K562 (cell line): ENCODE data around the gene PCDHGB5. TPM values are rescaled to one million over a fixed set of nuclear protein-coding genes. Genes with fewer than 3 reads are reported as not detected.

Source experiments
- ATAC-seq: fragments of 200-7000 bp; cut with Tn5 transposase; 3 replicates; pipeline ENCODE4 v1.9.1; 2020; ENCODE audit warnings: moderate library complexity
- BruUV-seq: library from RNA; stranded (reverse); fragments of 400-500 nt; replicated peaks from 2 replicates; lab custom pipeline; 2021; lab: Mats Ljungman, UMichigan
- CTCF ChIA-PET: fragments of 300-600 bp; formaldehyde crosslinking; extraction: SDS; loops from one replicate; lab custom pipeline; 2021; ENCODE audit warnings: low intra/inter-chr PET ratio; lab: Yijun Ruan, JAX
- POLR2A ChIA-PET: fragments of 300-600, 350-650 bp; sonication (Branson Sonifier 250); formaldehyde crosslinking; extraction: SDS; loops from one replicate; lab custom pipeline; 2021; ENCODE audit warnings: antibody characterized with exemption, inconsistent platforms; lab: Yijun Ruan, JAX
- DNase-seq, 4 experiments: peaks; one replicate each; pipeline versions ENCODE4 v3.0.0 to v3.0.0-alpha.2; 2011 to 2018; ENCODE audit warnings: low spot score in 3 of 4, mixed read lengths in 3 of 4; ENCODE audit errors: extremely low read depth in 1 of 4
- FAIRE-seq: peaks from 2 replicates; lab custom pipeline; 2011; peaks lifted over from hg19 to GRCh38; lab: Jason Lieb, UNC
- H2AFZ ChIP-seq: 2 replicates; pipeline ENCODE4 v1.6.0; 2011; ENCODE audit warnings: low read depth, low read length, control low read depth, inconsistent platforms
- H3K27ac ChIP-seq: fragments of 200-600 bp; 3 replicates; pipeline ENCODE4 v1.8.0; 2011; ENCODE audit warnings: low read depth, mild to moderate bottlenecking, control low read depth, inconsistent platforms, low read length, moderate library complexity, mixed read lengths; ENCODE audit errors: extremely low read depth
- H3K27me3 ChIP-seq, 2 experiments: fragments of 300-600 bp in 1 of 2; 2 replicates in 1 of 2; 3 replicates in 1 of 2; pipeline versions ENCODE4 v1.6.0 to v1.8.0; 2011; ENCODE audit warnings: inconsistent platforms in 2 of 2, low read length in 2 of 2, mild to moderate bottlenecking in 1 of 2, mixed read lengths in 1 of 2, moderate library complexity in 1 of 2; ENCODE audit not compliant: control insufficient read depth in 2 of 2, insufficient read depth in 2 of 2
- H3K36me3 ChIP-seq: fragments of 300-600 bp; 3 replicates; pipeline ENCODE4 v1.8.0; 2011; ENCODE audit warnings: mild to moderate bottlenecking, low read length, inconsistent platforms; ENCODE audit not compliant: control insufficient read depth, insufficient read depth
- H3K4me1 ChIP-seq, 2 experiments: fragments of 200-600 bp in 1 of 2; replicated peaks in 1 of 2; 2 replicates in 1 of 2; 3 replicates in 1 of 2; pipeline versions ENCODE4 v1.5.1 to v1.8.0; 2011; ENCODE audit warnings: inconsistent platforms in 2 of 2, low read length in 2 of 2, mild to moderate bottlenecking in 1 of 2, mixed read lengths in 1 of 2, moderate library complexity in 1 of 2; ENCODE audit not compliant: control insufficient read depth in 2 of 2, insufficient read depth in 2 of 2
- H3K4me2 ChIP-seq: 2 replicates; pipeline ENCODE4 v1.6.1; 2011; ENCODE audit warnings: low read length, control low read depth, inconsistent platforms, mixed read lengths; ENCODE audit not compliant: insufficient read depth
- H3K4me3 ChIP-seq: fragments of 200-600 bp; sonication (generic), shearing (Covaris generic); 2 replicates; pipeline ENCODE4 v1.5.1; 2016; ENCODE audit warnings: control low read depth, inconsistent platforms
- H3K79me2 ChIP-seq: fragments of 200-600 bp; 3 replicates; pipeline ENCODE4 v1.8.0; 2011; ENCODE audit warnings: low read length, inconsistent platforms; ENCODE audit not compliant: control insufficient read depth, insufficient read depth
- H3K9ac ChIP-seq, 2 experiments: 2 replicates each; pipeline versions ENCODE4 v1.6.0 to v1.6.1; 2011; ENCODE audit warnings: low read depth in 2 of 2, low read length in 2 of 2, control low read depth in 1 of 2, inconsistent platforms in 1 of 2, mild to moderate bottlenecking in 1 of 2, mixed read lengths in 1 of 2; ENCODE audit not compliant: insufficient read depth in 1 of 2
- H3K9me1 ChIP-seq: one replicate; pipeline ENCODE4 v1.6.0; 2011; ENCODE audit warnings: inconsistent platforms, mild to moderate bottlenecking, low read length, moderate library complexity; ENCODE audit not compliant: control insufficient read depth, insufficient read depth
- H3K9me3 ChIP-seq: replicated peaks from 2 replicates; pipeline ENCODE4 v1.5.1; 2011; ENCODE audit warnings: low read depth, low read length, inconsistent platforms; ENCODE audit not compliant: control insufficient read depth, insufficient read depth
- H4K20me1 ChIP-seq: replicated peaks from 2 replicates; pipeline ENCODE4 v1.6.1; 2011; ENCODE audit warnings: low read length, inconsistent platforms, mixed read lengths; ENCODE audit not compliant: control insufficient read depth, insufficient read depth
- CEBPB ChIP-seq: fragments of 450-650 bp; IDR thresholded peaks from 2 replicates; pipeline ENCODE4 v1.6.1; 2016; ENCODE audit warnings: missing genetic modification characterization, missing compliant biosample characterization
- CREB5 ChIP-seq: fragments of 250-450 bp; sonication (Bioruptor Pico); IDR thresholded peaks from 2 replicates; pipeline ENCODE4 v1.5.0; 2020; ENCODE audit warnings: mild to moderate bottlenecking
- EGR1 ChIP-seq: fragments of 450-650 bp; conservative IDR thresholded peaks from 2 replicates; pipeline ENCODE4 v1.6.1; 2017; ENCODE audit warnings: mild to moderate bottlenecking
- EP300 ChIP-seq: IDR thresholded peaks from 2 replicates; pipeline ENCODE4 v1.6.1; 2012; ENCODE audit warnings: low read length, improper control_type of control experiment
- KAT7 ChIP-seq: sonication (generic); formaldehyde crosslinking; IDR thresholded peaks from 2 replicates; pipeline ENCODE4 v1.8.0; 2022; ENCODE audit warnings: missing genetic modification reagents, mild to moderate bottlenecking, borderline replicate concordance
- KDM5B ChIP-seq: fragments of 200-600 bp; sonication (generic); IDR thresholded peaks from 2 replicates; pipeline ENCODE4 v1.6.1; 2012; ENCODE audit warnings: low read depth, mild to moderate bottlenecking, moderate library complexity, low read length, control low read depth, inconsistent platforms; ENCODE audit not compliant: insufficient replicate concordance
- NCOA2 ChIP-seq, 2 experiments: fragments of 450-650 bp; IDR thresholded peaks; 2 replicates each; pipeline ENCODE4 v1.6.1; 2018; ENCODE audit warnings: mild to moderate bottlenecking in 2 of 2, moderate library complexity in 1 of 2; ENCODE audit not compliant: partially characterized antibody in 2 of 2
- POLR3A ChIP-seq: IDR thresholded peaks from 2 replicates; pipeline ENCODE4 v1.6.1; 2011; ENCODE audit warnings: borderline replicate concordance, mild to moderate bottlenecking, moderate library complexity; ENCODE audit not compliant: insufficient read length, insufficient read depth; ENCODE audit errors: extremely low read depth
- RBM22 ChIP-seq: fragments of 200-400 bp; formaldehyde crosslinking; IDR thresholded peaks from 2 replicates; pipeline ENCODE4 v1.6.1; 2018; ENCODE audit warnings: low read length, low read depth; ENCODE audit not compliant: poor library complexity, severe bottlenecking
- RBM34 ChIP-seq: fragments of 200-400 bp; formaldehyde crosslinking; IDR thresholded peaks from 2 replicates; pipeline ENCODE4 v1.6.1; 2018; ENCODE audit warnings: low read length, borderline replicate concordance; ENCODE audit not compliant: insufficient read depth
- RFX5 ChIP-seq: IDR thresholded peaks from 2 replicates; pipeline ENCODE4 v1.6.1; 2011; ENCODE audit warnings: low read depth, mild to moderate bottlenecking, improper control_type of control experiment, low read length
- TEAD1 ChIP-seq, 2 experiments: fragments of 450-650 bp in 1 of 2; sonication (generic) in 1 of 2; formaldehyde crosslinking; IDR thresholded peaks; 2 replicates each; pipeline versions ENCODE4 v1.4.0 to v1.8.0; 2020 to 2022; ENCODE audit warnings: mild to moderate bottlenecking in 2 of 2, missing genetic modification reagents in 1 of 2
- ZBTB2 ChIP-seq: fragments of 450-650 bp; IDR thresholded peaks from 2 replicates; pipeline ENCODE4 v1.6.1; 2016; ENCODE audit warnings: antibody characterized with exemption
- ZBTB7A ChIP-seq: IDR thresholded peaks from 2 replicates; pipeline ENCODE4 v1.6.1; 2011; ENCODE audit warnings: low read depth, mild to moderate bottlenecking, low read length, moderate library complexity, borderline replicate concordance; ENCODE audit not compliant: control insufficient read depth
- ZC3H11A ChIP-seq: IDR thresholded peaks from 2 replicates; pipeline ENCODE4 v1.6.1; 2012; ENCODE audit warnings: low read depth, low read length, improper control_type of control experiment
- ZNF121 ChIP-seq: sonication (generic); formaldehyde crosslinking; conservative IDR thresholded peaks from 2 replicates; pipeline ENCODE4 v1.8.0; 2022; ENCODE audit warnings: missing genetic modification reagents
- ZNF124 ChIP-seq: sonication (generic); formaldehyde crosslinking; IDR thresholded peaks from 2 replicates; pipeline ENCODE4 v1.8.1; 2022; ENCODE audit warnings: missing genetic modification reagents
- WGBS: fragments of 100-300 bp; shearing (Covaris generic); methylation state at CpG from one replicate; pipeline ENCODE4 v1.1.6; 2016; ENCODE audit warnings: low coverage, mixed read lengths; ENCODE audit not compliant: insufficient coverage; ENCODE audit errors: missing lambda C conversion rate; 5-methylcytosine and 5-hydroxymethylcytosine counted together
- in situ Hi-C: fragments of 300-500 bp; cut with MboI; formaldehyde crosslinking; loops from 4 replicates; pipeline ENCODE4 v1.15.0; 2018; ENCODE audit warnings: inconsistent platforms, mixed read lengths
- intact Hi-C: fragments of 100-400 bp; cut with micrococcal nuclease; formaldehyde crosslinking; loops from 2 replicates; pipeline ENCODE4 v1.14.2; 2022
- polyA plus RNA-seq, 8 experiments: library from polyadenylated mRNA; depleted of rRNA in 4 of 8; stranded (reverse) in 5 of 8; unstranded in 3 of 8; fragments of >200 nt; fragmentation: Nextera tagmentation in 2 of 8; fragmentation: Illumina TruSeq in 1 of 8; extraction: Ambion mirVana in 2 of 8; extraction: Trizol in 1 of 8; gene quantifications; 2 replicates each; pipeline versions ENCODE4 v1.2.1 to v1.2.3, GENCODE V29; 2011 to 2014; ENCODE audit warnings: inconsistent platforms in 1 of 8, missing spikeins in 1 of 8
- total RNA-seq, 7 experiments: library from RNA; depleted of rRNA in 6 of 7; stranded (reverse); fragments of >200 nt in 6 of 7; fragmentation: Illumina TruSeq in 2 of 7; extraction: Trizol in 2 of 7; gene quantifications; 2 replicates each; pipeline versions ENCODE4 v1.2.1 to v1.2.3, GENCODE V29; 2011 to 2021; ENCODE audit warnings: low replicate concordance in 1 of 7

The PCDHGB5 gene
- total and polyA plus RNA-seq, 9 of the 15 experiments (the other 6 are each of a cell fraction or from before 2014, with no cell fraction given): 0.05 to 0.29 (median 0.12) TPM; not detected in 2

- intact Hi-C loops: loop anchor here (5.0 kb wide), 1 partner anchor 111 kb away; no protein-coding TSS in a partner anchor
These were observed 13.8 kb downstream of the PCDHGB5 start for GRCh38 chr5:141411575-141411974.

More at GRCh38 chr5:141411575-141411974, 13.8 kb downstream of the PCDHGB5 start:
- FAIRE-seq (no peak), ATAC-seq (no peak), DNase-seq (no peak)
- Histone ChIP-seq H3K4me1 (peaks cover 0 to 25% of the 10 kb centered on the region in 2 experiments; a peak in 2 of 5 replicates), H2AFZ (no peak overlapping the region), H3K9me3 (no peaks in the 10 kb centered on the region; the same call in 1 of the 2 replicates), H3K4me3 (no peak overlapping the region), H3K4me2 (no peak overlapping the region), H3K27me3 (peaks cover 7 to 33% of the 10 kb centered on the region in 2 experiments; a peak in 4 of 5 replicates), H3K79me2 (no peaks in the 10 kb centered on the region), H3K9ac (no peak overlapping the region), H4K20me1 (no peaks in the 10 kb centered on the region), H3K9me1 (no peaks in the 10 kb centered on the region), H3K36me3 (no peaks in the 10 kb centered on the region), H3K27ac (no peak overlapping the region)
- WGBS: 0% methylated on average over 3 of the region's 3 CpGs
- in situ Hi-C loops: no loop called here
- no peak for TF ChIP-seq KAT7 (CRISPR knock-in tag)
- no peak for TF ChIP-seq CREB5
- no peak for TF ChIP-seq EP300
- no peak for TF ChIP-seq RFX5
- no peak for TF ChIP-seq ZBTB2
- TF ChIP-seq ZBTB7A: no peak
- no peak for TF ChIP-seq ZC3H11A
- TF ChIP-seq EGR1: no peak
- no peak for TF ChIP-seq CEBPB (tag)
- no peak for TF ChIP-seq ZNF124 (CRISPR knock-in tag)
- no peak for TF ChIP-seq RBM22
- TF ChIP-seq NCOA2 (IDR thresholded peaks at IDR 0.05; ENCODE audit: partially characterized antibody in 2 of 2): no peak
- no peak for TF ChIP-seq RBM34
- no peak for TF ChIP-seq KDM5B
- TF ChIP-seq ZNF121 (CRISPR knock-in tag): no peak
- no peak for TF ChIP-seq TEAD1 (CRISPR knock-in tag; IDR thresholded peaks at IDR 0.05)
- no peak for TF ChIP-seq POLR3A
- POLR2A ChIA-PET: no interaction called here
- CTCF ChIA-PET: interaction anchor here (1.4 kb wide), 1 partner anchor 113 kb away, joined by 3 read pairs; no protein-coding TSS in a partner anchor
- BruUV-seq: no TSS peak
